H1 (cell line): ENCODE results near the gene DEPDC4. TPM values are rescaled to one million over a fixed set of nuclear protein-coding genes. Genes with fewer than 3 reads are reported as not detected.

Experiments
- CTCF ChIA-PET: fragments of 300-600 bp; sonication (Branson Sonifier 250); formaldehyde crosslinking; loops from one replicate; lab custom pipeline; 2021; ENCODE audit not compliant: partially characterized antibody; lab: Charles Lee
- POLR2A ChIA-PET: fragments of 300-600 bp; sonication (Branson Sonifier 250); formaldehyde crosslinking; loops from one replicate; lab custom pipeline; 2021; ENCODE audit warnings: inconsistent platforms; ENCODE audit not compliant: partially characterized antibody; lab: Charles Lee
- DNase-seq, 2 experiments: peaks; one replicate each; pipeline versions ENCODE4 v3.0.0 to v3.0.0-alpha.2; 2010 to 2022; ENCODE audit warnings: low spot score in 2 of 2, low read depth in 1 of 2, mixed read lengths in 1 of 2
- FAIRE-seq: peaks from 2 replicates; lab custom pipeline; 2011; peaks lifted over from hg19 to GRCh38; lab: Jason Lieb, UNC
- H2AFZ ChIP-seq: 2 replicates; pipeline ENCODE4 v1.8.1; 2012; ENCODE audit warnings: low read length, inconsistent platforms
- H2AK5ac ChIP-seq: 2 replicates; pipeline ENCODE4 v1.6.1; 2013; ENCODE audit warnings: low read depth, low read length
- H2BK120ac ChIP-seq: replicated peaks from 2 replicates; pipeline ENCODE3; 2013; ENCODE audit warnings: low read depth, low read length, inconsistent platforms
- H2BK12ac ChIP-seq: 2 replicates; pipeline ENCODE4 v1.6.1; 2013; ENCODE audit warnings: low read depth, low read length
- H2BK15ac ChIP-seq: 2 replicates; pipeline ENCODE4 v1.6.1; 2013; ENCODE audit warnings: low read length
- H2BK20ac ChIP-seq: 2 replicates; pipeline ENCODE4 v1.6.1; 2013; ENCODE audit warnings: low read length
- H2BK5ac ChIP-seq: 2 replicates; pipeline ENCODE4 v1.6.1; 2013; ENCODE audit warnings: low read depth, low read length
- H3K14ac ChIP-seq: 2 replicates; pipeline ENCODE4 v1.6.1; 2013; ENCODE audit warnings: inconsistent platforms; ENCODE audit not compliant: insufficient read length
- H3K18ac ChIP-seq: 2 replicates; pipeline ENCODE4 v1.6.1; 2013; ENCODE audit warnings: low read length; ENCODE audit errors: extremely low read depth
- H3K23ac ChIP-seq: 2 replicates; pipeline ENCODE4 v1.6.1; 2013; ENCODE audit warnings: inconsistent platforms; ENCODE audit not compliant: insufficient read length
- H3K23me2 ChIP-seq: 2 replicates; pipeline ENCODE4 v1.6.1; 2013; ENCODE audit warnings: low read depth, low read length
- H3K27ac ChIP-seq: 2 replicates; pipeline ENCODE4 v1.6.1; 2011; ENCODE audit warnings: low read depth, low read length, inconsistent platforms
- H3K27me3 ChIP-seq, 4 experiments: replicated peaks in 1 of 4; 1 replicate in 1 of 4; 2 replicates in 3 of 4; pipeline versions ENCODE4 v1.6.1 to v1.8.1; 2011 to 2013; ENCODE audit warnings: low read length in 3 of 4, mild to moderate bottlenecking in 3 of 4, inconsistent platforms in 2 of 4, mixed read lengths in 2 of 4, moderate library complexity in 1 of 4; ENCODE audit not compliant: control insufficient read depth in 3 of 4, insufficient read depth in 3 of 4; ENCODE audit errors: extremely low read depth in 1 of 4
- H3K36me3 ChIP-seq, 4 experiments: 2 replicates each; pipeline versions ENCODE4 v1.6.1 to v1.8.1; 2011 to 2013; ENCODE audit warnings: mild to moderate bottlenecking in 4 of 4, low read length in 3 of 4, moderate library complexity in 2 of 4, control low read depth in 1 of 4, inconsistent platforms in 1 of 4; ENCODE audit not compliant: insufficient read depth in 4 of 4, control insufficient read depth in 2 of 4
- H3K4ac ChIP-seq: replicated peaks from 2 replicates; pipeline ENCODE3; 2013; ENCODE audit warnings: low read length, low read depth, mixed read lengths, inconsistent platforms; ENCODE audit not compliant: insufficient read length
- H3K4me1 ChIP-seq, 4 experiments: replicated peaks in 1 of 4; 1 replicate in 1 of 4; 2 replicates in 3 of 4; pipeline versions ENCODE4 v1.6.1 to v1.8.1; 2011 to 2013; ENCODE audit warnings: low read length in 3 of 4, inconsistent platforms in 2 of 4, mixed read lengths in 1 of 4; ENCODE audit not compliant: insufficient read depth in 4 of 4, control insufficient read depth in 3 of 4
- H3K4me2 ChIP-seq, 2 experiments: 2 replicates each; pipeline versions ENCODE4 v1.6.1 to v1.8.1; 2011 to 2013; ENCODE audit warnings: low read depth in 2 of 2, low read length in 2 of 2, control low read depth in 1 of 2, inconsistent platforms in 1 of 2, mild to moderate bottlenecking in 1 of 2; ENCODE audit not compliant: insufficient read depth in 1 of 2
- H3K4me3 ChIP-seq, 4 experiments: fragments of 200-600, 300-600 bp in 1 of 4; sonication (generic), shearing (Covaris generic), sonication (Bioruptor Twin) in 1 of 4; 2 replicates each; pipeline versions ENCODE4 v1.5.1 to v1.8.1; 2011 to 2016; ENCODE audit warnings: low read length in 4 of 4, low read depth in 3 of 4, control low read depth in 2 of 4, inconsistent platforms in 2 of 4, mild to moderate bottlenecking in 2 of 4, mixed read lengths in 1 of 4, moderate library complexity in 1 of 4; ENCODE audit not compliant: insufficient read depth in 2 of 4; ENCODE audit errors: extremely low read depth in 1 of 4
- H3K56ac ChIP-seq: replicated peaks from 2 replicates; pipeline ENCODE3; 2013; ENCODE audit warnings: low read depth, mild to moderate bottlenecking, mixed read lengths, low read length, inconsistent platforms; ENCODE audit not compliant: insufficient read length
- H3K79me1 ChIP-seq: 2 replicates; pipeline ENCODE4 v1.6.1; 2013; ENCODE audit warnings: low read depth, low read length, control low read depth
- H3K79me2 ChIP-seq, 2 experiments: 2 replicates each; pipeline versions ENCODE4 v1.6.1 to v1.8.1; 2012 to 2013; ENCODE audit warnings: low read length in 2 of 2, mild to moderate bottlenecking in 2 of 2, inconsistent platforms in 1 of 2; ENCODE audit not compliant: insufficient read depth in 2 of 2, control insufficient read depth in 1 of 2
- H3K9ac ChIP-seq, 4 experiments: replicated peaks in 1 of 4; 1 replicate in 1 of 4; 2 replicates in 3 of 4; pipeline versions ENCODE4 v1.6.1 to v1.8.1; 2011 to 2013; ENCODE audit warnings: low read depth in 3 of 4, low read length in 3 of 4, control low read depth in 2 of 4, mild to moderate bottlenecking in 2 of 4, moderate library complexity in 2 of 4, inconsistent platforms in 1 of 4; ENCODE audit errors: extremely low read depth in 1 of 4
- H3K9me3 ChIP-seq, 2 experiments: 2 replicates each; pipeline versions ENCODE4 v1.6.1 to v1.8.1; 2012 to 2013; ENCODE audit warnings: mild to moderate bottlenecking in 2 of 2, moderate library complexity in 2 of 2, control low read depth in 1 of 2, inconsistent platforms in 1 of 2, low read depth in 1 of 2, low read length in 1 of 2, mixed read lengths in 1 of 2; ENCODE audit not compliant: insufficient read depth in 2 of 2
- H4K20me1 ChIP-seq, 2 experiments: replicated peaks in 1 of 2; 2 replicates each; pipeline versions ENCODE3 to v1.8.1; 2011 to 2013; ENCODE audit warnings: inconsistent platforms in 2 of 2, low read length in 2 of 2, mild to moderate bottlenecking in 1 of 2; ENCODE audit not compliant: insufficient read depth in 2 of 2, control insufficient read depth in 1 of 2
- H4K5ac ChIP-seq: 2 replicates; pipeline ENCODE4 v1.6.1; 2013; ENCODE audit warnings: low read length, low read depth, mixed read lengths, inconsistent platforms; ENCODE audit not compliant: insufficient read length
- H4K8ac ChIP-seq: 2 replicates; pipeline ENCODE4 v1.8.0; 2013; ENCODE audit warnings: mild to moderate bottlenecking, moderate library complexity, low read length, inconsistent platforms; ENCODE audit not compliant: insufficient read depth; ENCODE audit errors: extremely low read depth
- H4K91ac ChIP-seq: replicated peaks from 2 replicates; pipeline ENCODE3; 2013; ENCODE audit warnings: low read length, mixed read lengths, inconsistent platforms; ENCODE audit not compliant: insufficient read length
- ATF3 ChIP-seq: IDR thresholded peaks from 2 replicates; pipeline ENCODE4 v1.6.1; 2011; ENCODE audit warnings: low read depth, mild to moderate bottlenecking, low read length; ENCODE audit not compliant: insufficient read depth
- BACH1 ChIP-seq: IDR thresholded peaks from 2 replicates; pipeline ENCODE4 v1.6.1; 2012; ENCODE audit warnings: low read length, improper control_type of control experiment
- CHD1 ChIP-seq: IDR thresholded peaks from 2 replicates; pipeline ENCODE4 v1.6.1; 2012; ENCODE audit warnings: low read depth, low read length, improper control_type of control experiment
- CREB1 ChIP-seq: IDR thresholded peaks from 2 replicates; pipeline ENCODE4 v1.6.1; 2012; ENCODE audit warnings: inconsistent platforms
- FOSL1 ChIP-seq: IDR thresholded peaks from 2 replicates; pipeline ENCODE4 v1.6.1; 2011; ENCODE audit warnings: mild to moderate bottlenecking, low read depth, low read length, moderate library complexity; ENCODE audit not compliant: insufficient read depth
- JUN ChIP-seq: IDR thresholded peaks from 2 replicates; pipeline ENCODE4 v1.6.1; 2011; ENCODE audit warnings: low read depth, mild to moderate bottlenecking, improper control_type of control experiment, low read length
- POU5F1 ChIP-seq: IDR thresholded peaks from 2 replicates; pipeline ENCODE4 v1.6.1; 2011; ENCODE audit warnings: low read depth, mild to moderate bottlenecking, low read length, moderate library complexity
- RAD21 ChIP-seq, 2 experiments: IDR thresholded peaks in 1 of 2; conservative IDR thresholded peaks in 1 of 2; 2 replicates each; pipeline ENCODE4 v1.6.1; 2011; ENCODE audit warnings: low read depth in 2 of 2, low read length in 2 of 2, improper control_type of control experiment in 1 of 2, inconsistent platforms in 1 of 2, mild to moderate bottlenecking in 1 of 2, moderate library complexity in 1 of 2
- RBBP5 ChIP-seq: IDR thresholded peaks from 2 replicates; pipeline ENCODE4 v1.7.1; 2012; ENCODE audit warnings: low read depth, mild to moderate bottlenecking, inconsistent platforms, low read length, moderate library complexity, borderline replicate concordance
- RNF2 ChIP-seq: fragments of 200-900, 300-1000 bp; sonication (generic); IDR thresholded peaks from 2 replicates; pipeline ENCODE4 v1.7.1; 2016; ENCODE audit warnings: borderline replicate concordance, low read depth, mild to moderate bottlenecking, antibody characterized with exemption, low read length; ENCODE audit not compliant: poor library complexity, severe bottlenecking; ENCODE audit errors: missing control alignments
- SIRT6 ChIP-seq: IDR thresholded peaks from one replicate; pipeline ENCODE4 v1.7.1; 2012; ENCODE audit warnings: low read length, inconsistent platforms
- WGBS, 2 experiments: shearing (Covaris generic) in 1 of 2; methylation state at CpG; one replicate each; pipeline versions ENCODE4 v1.1.6 to v1.1.7; 2013 to 2015; ENCODE audit warnings: low lambda C conversion rate in 2 of 2, mixed read lengths in 2 of 2, inconsistent platforms in 1 of 2, low coverage in 1 of 2, missing lambda C conversion rate in 1 of 2; ENCODE audit not compliant: insufficient replicate concordance in 2 of 2, insufficient coverage in 1 of 2, insufficient read length in 1 of 2; ENCODE audit errors: extremely low coverage in 1 of 2, missing lambda C conversion rate in 1 of 2; 5-methylcytosine and 5-hydroxymethylcytosine counted together
- polyA plus RNA-seq, 7 experiments: library from polyadenylated mRNA; depleted of rRNA in 3 of 7; stranded (reverse) in 5 of 7; unstranded in 2 of 7; fragments of >200 nt in 5 of 7; fragments of 200-250 nt in 2 of 7; gene quantifications; 1 replicate in 5 of 7; 2 replicates in 1 of 7; 4 replicates in 1 of 7; pipeline versions ENCODE4 v1.2.1 to v1.2.3, GENCODE V29; 2011 to 2013; ENCODE audit warnings: missing spikeins in 2 of 7, mixed read lengths in 2 of 7
- total RNA-seq: library from RNA; stranded (reverse); fragmentation: NEBNext Ultra II Directional; extraction: Animal tissue kit (Norgen Biotek cat#: 25700); gene quantifications from 2 replicates; pipeline ENCODE4 v1.2.1, GENCODE V29; 2021

Gene DEPDC4
- total and polyA plus RNA-seq, 2 of the 8 experiments (the other 6 are each of a cell fraction or from before 2014, with no cell fraction given), result 0.80 to 3.8 TPM

- Histone ChIP-seq H3K4me3 (no peak overlapping the region), H2BK120ac (no peak overlapping the region), H3K9ac (no peak overlapping the region), H3K4me2 (no peak overlapping the region), H3K56ac (no peak overlapping the region), H3K23ac (no peak overlapping the region), H3K79me1 (no peaks in the 10 kb centered on the region), H4K5ac (no peak overlapping the region), H3K79me2 (peaks cover 0 to 7% of the 10 kb centered on the region in 2 experiments; a peak in 2 of 4 replicates), H2AK5ac (no peak overlapping the region), H2BK20ac (no peak overlapping the region), H2BK15ac (no peak overlapping the region), H3K23me2 (0 out of 2 replicates have a peak, but pooled peaks cover 4% of the 10 kb centered on the region), H3K36me3 (no peaks in the 10 kb centered on the region; a peak in 2 of 8 replicates), H4K91ac (no peak overlapping the region), H4K8ac (no peak overlapping the region), H3K9me3 (no peaks in the 10 kb centered on the region), H2BK12ac (no peak overlapping the region), H3K14ac (no peak overlapping the region), H3K27me3 (no peaks in the 10 kb centered on the region), H2BK5ac (no peak overlapping the region), H4K20me1 (peaks cover 0 to 2% of the 10 kb centered on the region in 2 experiments), H3K4me1 (peaks cover 0 to 3% (median 0%) of the 10 kb centered on the region in 4 experiments; a peak in 2 of 7 replicates), H3K18ac (no peak overlapping the region), H3K4ac (no peak overlapping the region), H3K27ac (no peak overlapping the region), H2AFZ (no peak overlapping the region)
- ChIA-PET CTCF (interaction anchor here (0.6 kb wide), 1 partner anchor 201 kb away, joined by 3 read pairs; no protein-coding TSS in a partner anchor), POLR2A (no interaction called here)
- 95% methylated on average over 5 of the region's 5 CpGs; no CpG with 5 or more reads in 1 of the 2 experiments for WGBS, 2 experiments
- FAIRE-seq (no peak), DNase-seq (no peak)
- TF ChIP-seq CREB1 (no peak), RNF2 (no peak), FOSL1 (no peak), CHD1 (no peak), RBBP5 (no peak), ATF3 (no peak), SIRT6 (no peak), JUN (no peak), RAD21 (IDR thresholded peaks at IDR 0.05 in 1 of 2, conservative IDR thresholded peaks at IDR 0.05 in 1 of 2; ENCODE audit: low read depth in 2 of 2, low read length in 2 of 2) (no peak), POU5F1 (no peak), BACH1 (no peak)
Measured at GRCh38 chr12:100263131-100263530, 3.7 kb downstream of the DEPDC4 start.
